K562 (cell line): Measurements from ENCODE around the gene NOP10. TPM values are rescaled to one million over a fixed set of nuclear protein-coding genes. Genes with fewer than 3 reads are reported as not detected.

Experiments used
- BCOR ChIP-seq: fragments of 450-650 bp; IDR thresholded peaks from 2 replicates; pipeline ENCODE4 v1.6.1; 2016
- BRD4 ChIP-seq: fragments of 200-600 bp; sonication (generic); IDR thresholded peaks from 2 replicates; pipeline ENCODE4 v1.6.1; 2017; ENCODE audit warnings: inconsistent platforms
- BRF1 ChIP-seq: IDR thresholded peaks from 3 replicates; pipeline ENCODE4 v1.6.1; 2011; ENCODE audit warnings: borderline replicate concordance, mild to moderate bottlenecking; ENCODE audit not compliant: insufficient read length; ENCODE audit errors: extremely low read depth
- ETV6 ChIP-seq, 3 experiments: fragments of 150-350 bp in 1 of 3; sonication (generic) in 1 of 3; formaldehyde crosslinking in 1 of 3; IDR thresholded peaks; 2 replicates each; pipeline versions ENCODE4 v1.6.1 to v1.8.0; 2014 to 2022; ENCODE audit warnings: borderline replicate concordance in 2 of 3, low read depth in 2 of 3, antibody characterized with exemption in 1 of 3, low read length in 1 of 3, mild to moderate bottlenecking in 1 of 3, missing genetic modification reagents in 1 of 3
- FUS ChIP-seq: fragments of 200-400 bp; formaldehyde crosslinking; optimal IDR thresholded peaks from 2 replicates; pipeline ENCODE3; 2017; ENCODE audit warnings: low read depth, low read length
- JUNB ChIP-seq: fragments of 450-650 bp; formaldehyde crosslinking; conservative IDR thresholded peaks from 2 replicates; pipeline ENCODE4 v1.4.0; 2020; ENCODE audit warnings: mild to moderate bottlenecking
- MTF1 ChIP-seq: fragments of 250-450 bp; sonication (Bioruptor Pico); IDR thresholded peaks from 2 replicates; pipeline ENCODE4 v1.9.0; 2021; ENCODE audit warnings: moderate library complexity, mild to moderate bottlenecking, inconsistent platforms, borderline replicate concordance
- MYBL2 ChIP-seq, 2 experiments: fragments of 450-650 bp in 1 of 2; sonication (generic) in 1 of 2; formaldehyde crosslinking in 1 of 2; IDR thresholded peaks; 2 replicates each; pipeline versions ENCODE4 v1.6.1 to v1.8.1; 2017 to 2022; ENCODE audit warnings: borderline replicate concordance in 1 of 2, inconsistent platforms in 1 of 2, low read depth in 1 of 2, mild to moderate bottlenecking in 1 of 2, missing genetic modification reagents in 1 of 2, moderate library complexity in 1 of 2
- NR4A1 ChIP-seq, 2 experiments: fragments of 250-450 bp in 1 of 2; fragments of 450-650 bp in 1 of 2; sonication (Bioruptor Pico) in 1 of 2; IDR thresholded peaks; 2 replicates each; pipeline versions ENCODE4 v1.4.0 to v1.6.1; 2016 to 2020; ENCODE audit warnings: mild to moderate bottlenecking in 2 of 2, missing compliant biosample characterization in 1 of 2, missing genetic modification characterization in 1 of 2, moderate library complexity in 1 of 2
- PCBP2 ChIP-seq: fragments of 200-400 bp; formaldehyde crosslinking; IDR thresholded peaks from 2 replicates; pipeline ENCODE4 v1.6.1; 2018; ENCODE audit warnings: low read length, low read depth, mild to moderate bottlenecking, moderate library complexity; ENCODE audit not compliant: poor library complexity, severe bottlenecking
- PHTF2 ChIP-seq: fragments of 250-450 bp; sonication (Bioruptor Pico); IDR thresholded peaks from 2 replicates; pipeline ENCODE4 v1.5.0; 2021; ENCODE audit warnings: mild to moderate bottlenecking
- RUNX1 ChIP-seq: sonication (generic); IDR thresholded peaks from 2 replicates; pipeline ENCODE4 v1.6.1; 2016; ENCODE audit warnings: antibody characterized with exemption, low read depth
- SMARCC2 ChIP-seq: fragments of 450-650 bp; IDR thresholded peaks from 2 replicates; pipeline ENCODE4 v1.6.1; 2017; ENCODE audit warnings: antibody characterized with exemption, moderate library complexity, mild to moderate bottlenecking, low read depth
- TAL1 ChIP-seq: fragments of 450-650 bp; IDR thresholded peaks from 2 replicates; pipeline ENCODE4 v1.6.1; 2016; ENCODE audit warnings: mild to moderate bottlenecking
- TOE1 ChIP-seq, 2 experiments: fragments of 450-650 bp in 1 of 2; sonication (generic) in 1 of 2; formaldehyde crosslinking in 1 of 2; IDR thresholded peaks; 2 replicates each; pipeline versions ENCODE4 v1.7.1 to v1.8.0; 2016 to 2022; ENCODE audit warnings: borderline replicate concordance in 2 of 2, mild to moderate bottlenecking in 2 of 2, antibody characterized with exemption in 1 of 2, inconsistent platforms in 1 of 2, low read depth in 1 of 2, missing genetic modification reagents in 1 of 2, moderate library complexity in 1 of 2
- YBX1 ChIP-seq: fragments of 450-650 bp; IDR thresholded peaks from 2 replicates; pipeline ENCODE4 v1.7.1; 2016; ENCODE audit warnings: mild to moderate bottlenecking
- ZNF695 ChIP-seq: fragments of 450-650 bp; formaldehyde crosslinking; IDR thresholded peaks from 2 replicates; pipeline ENCODE4 v1.4.0; 2020; ENCODE audit warnings: mild to moderate bottlenecking, moderate library complexity
- polyA plus RNA-seq, 8 experiments: library from polyadenylated mRNA; depleted of rRNA in 4 of 8; stranded (reverse) in 5 of 8; unstranded in 3 of 8; fragments of >200 nt; fragmentation: Nextera tagmentation in 2 of 8; fragmentation: Illumina TruSeq in 1 of 8; extraction: Ambion mirVana in 2 of 8; extraction: Trizol in 1 of 8; gene quantifications; 2 replicates each; pipeline versions ENCODE4 v1.2.1 to v1.2.3, GENCODE V29; 2011 to 2014; ENCODE audit warnings: inconsistent platforms in 1 of 8, missing spikeins in 1 of 8
- total RNA-seq, 7 experiments: library from RNA; depleted of rRNA in 6 of 7; stranded (reverse); fragments of >200 nt in 6 of 7; fragmentation: Illumina TruSeq in 2 of 7; extraction: Trizol in 2 of 7; gene quantifications; 2 replicates each; pipeline versions ENCODE4 v1.2.1 to v1.2.3, GENCODE V29; 2011 to 2021; ENCODE audit warnings: low replicate concordance in 1 of 7
- TF ChIP-seq, protein P1 (sequence below): fragments of 250-450 bp; sonication (Bioruptor Pico); IDR thresholded peaks from 2 replicates; pipeline ENCODE4 v1.9.0; 2021; ENCODE audit warnings: mild to moderate bottlenecking
- TF ChIP-seq, protein P2 (sequence below): fragments of 450-650 bp; IDR thresholded peaks from 2 replicates; pipeline ENCODE4 v1.6.1; 2016
- TF ChIP-seq, protein P3 (sequence below): sonication (generic); formaldehyde crosslinking; IDR thresholded peaks from 2 replicates; pipeline ENCODE4 v1.8.0; 2022; ENCODE audit warnings: missing genetic modification reagents, mild to moderate bottlenecking, borderline replicate concordance
- TF ChIP-seq, protein P4 (sequence below): sonication (generic); formaldehyde crosslinking; IDR thresholded peaks from 2 replicates; pipeline ENCODE4 v1.8.0; 2022; ENCODE audit warnings: missing genetic modification reagents, mild to moderate bottlenecking, moderate library complexity, borderline replicate concordance

NOP10 gene
- total and polyA plus RNA-seq, 9 of the 15 experiments (the other 6 are each of a cell fraction or from before 2014, with no cell fraction given) = 250 to 1,663 (median 449) TPM

DNA sequence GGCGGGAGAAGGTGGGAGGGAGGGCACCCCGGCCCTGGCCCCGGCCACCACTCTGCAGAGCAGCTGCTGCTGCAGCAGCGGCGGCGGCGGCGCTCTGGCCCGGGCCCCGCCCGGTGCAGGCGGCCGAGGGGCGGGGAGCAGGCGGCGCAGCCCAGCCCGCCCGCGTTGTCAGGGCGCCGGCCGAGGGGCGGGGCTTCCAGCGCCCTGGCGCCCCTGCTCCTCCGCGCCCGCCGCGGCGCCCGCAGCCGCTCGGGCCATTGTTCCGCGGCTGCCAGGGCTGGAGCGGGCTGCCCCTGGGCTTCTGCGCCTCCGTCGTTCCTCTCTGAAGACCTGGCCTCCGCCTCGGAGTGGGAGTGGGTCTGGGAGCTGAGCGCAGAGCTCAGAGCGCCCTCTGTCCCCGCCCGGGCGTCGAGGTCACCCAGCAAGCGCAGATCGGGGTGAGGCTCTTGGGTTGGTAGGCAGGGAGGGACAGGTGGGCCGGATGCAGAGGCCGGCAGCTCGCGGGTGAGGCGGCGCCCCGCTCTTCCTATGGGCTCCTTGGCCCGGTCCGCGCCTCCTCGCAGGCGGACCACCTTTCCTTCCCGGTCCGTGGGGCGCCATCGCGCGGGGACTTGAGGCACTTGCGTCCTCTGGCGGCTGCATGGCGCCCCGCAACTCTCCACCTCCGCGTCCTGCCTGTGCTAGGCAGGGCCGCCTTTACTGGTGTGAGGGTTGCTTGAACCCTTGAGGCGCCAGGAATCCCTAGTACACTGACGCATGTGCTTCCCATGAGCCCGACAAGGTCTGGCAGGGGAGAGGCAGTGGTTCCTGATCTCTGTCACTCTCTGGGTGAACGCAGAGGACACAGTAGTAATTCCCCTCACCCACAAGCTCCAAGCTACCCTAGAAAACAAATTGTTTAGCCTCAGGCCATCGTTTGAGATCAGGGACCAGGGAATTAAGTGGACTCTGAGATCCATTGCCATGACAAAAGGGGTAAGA, 24.5 kb upstream of the NOP10 start, which contains the start of gene LPCAT4 (continued):
- TF ChIP-seq BCOR = peak; percentile 64
- TF ChIP-seq, protein P1, sequence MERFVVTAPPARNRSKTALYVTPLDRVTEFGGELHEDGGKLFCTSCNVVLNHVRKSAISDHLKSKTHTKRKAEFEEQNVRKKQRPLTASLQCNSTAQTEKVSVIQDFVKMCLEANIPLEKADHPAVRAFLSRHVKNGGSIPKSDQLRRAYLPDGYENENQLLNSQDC = no peak
- no peak for TF ChIP-seq YBX1
- TF ChIP-seq MYBL2 (IDR thresholded peaks at IDR 0.05; ENCODE audit: low read depth) = no peak
- no peak for TF ChIP-seq MYBL2 (CRISPR knock-in tag; IDR thresholded peaks at IDR 0.05; ENCODE audit: borderline replicate concordance)
- no peak for TF ChIP-seq TAL1
- no peak for TF ChIP-seq ETV6 (IDR thresholded peaks at IDR 0.05; ENCODE audit: borderline replicate concordance in 1 of 2, low read depth in 2 of 2, low read length in 1 of 2)
- TF ChIP-seq ETV6 (CRISPR knock-in tag; IDR thresholded peaks at IDR 0.05; ENCODE audit: borderline replicate concordance) = no peak
- no peak for TF ChIP-seq NR4A1 (CRISPR knock-in tag; IDR thresholded peaks at IDR 0.05)
- TF ChIP-seq NR4A1 (tag; IDR thresholded peaks at IDR 0.05) = 0 out of 2 replicates have a peak, but pooled peaks have one; percentile 46
- TF ChIP-seq BRD4 = no peak
- no peak for TF ChIP-seq ZNF695 (CRISPR knock-in tag)
- no peak for TF ChIP-seq PHTF2 (CRISPR knock-in tag)
- TF ChIP-seq, protein P2, sequence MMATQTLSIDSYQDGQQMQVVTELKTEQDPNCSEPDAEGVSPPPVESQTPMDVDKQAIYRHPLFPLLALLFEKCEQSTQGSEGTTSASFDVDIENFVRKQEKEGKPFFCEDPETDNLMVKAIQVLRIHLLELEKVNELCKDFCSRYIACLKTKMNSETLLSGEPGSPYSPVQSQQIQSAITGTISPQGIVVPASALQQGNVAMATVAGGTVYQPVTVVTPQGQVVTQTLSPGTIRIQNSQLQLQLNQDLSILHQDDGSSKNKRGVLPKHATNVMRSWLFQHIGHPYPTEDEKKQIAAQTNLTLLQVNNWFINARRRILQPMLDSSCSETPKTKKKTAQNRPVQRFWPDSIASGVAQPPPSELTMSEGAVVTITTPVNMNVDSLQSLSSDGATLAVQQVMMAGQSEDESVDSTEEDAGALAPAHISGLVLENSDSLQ = no peak
- TF ChIP-seq BRF1 = no peak
- TF ChIP-seq JUNB = no peak
- TF ChIP-seq RUNX1 = peak; percentile 12; the same call in 1 of the 2 replicates
- TF ChIP-seq FUS = peak; percentile 74
- TF ChIP-seq, protein P3, sequence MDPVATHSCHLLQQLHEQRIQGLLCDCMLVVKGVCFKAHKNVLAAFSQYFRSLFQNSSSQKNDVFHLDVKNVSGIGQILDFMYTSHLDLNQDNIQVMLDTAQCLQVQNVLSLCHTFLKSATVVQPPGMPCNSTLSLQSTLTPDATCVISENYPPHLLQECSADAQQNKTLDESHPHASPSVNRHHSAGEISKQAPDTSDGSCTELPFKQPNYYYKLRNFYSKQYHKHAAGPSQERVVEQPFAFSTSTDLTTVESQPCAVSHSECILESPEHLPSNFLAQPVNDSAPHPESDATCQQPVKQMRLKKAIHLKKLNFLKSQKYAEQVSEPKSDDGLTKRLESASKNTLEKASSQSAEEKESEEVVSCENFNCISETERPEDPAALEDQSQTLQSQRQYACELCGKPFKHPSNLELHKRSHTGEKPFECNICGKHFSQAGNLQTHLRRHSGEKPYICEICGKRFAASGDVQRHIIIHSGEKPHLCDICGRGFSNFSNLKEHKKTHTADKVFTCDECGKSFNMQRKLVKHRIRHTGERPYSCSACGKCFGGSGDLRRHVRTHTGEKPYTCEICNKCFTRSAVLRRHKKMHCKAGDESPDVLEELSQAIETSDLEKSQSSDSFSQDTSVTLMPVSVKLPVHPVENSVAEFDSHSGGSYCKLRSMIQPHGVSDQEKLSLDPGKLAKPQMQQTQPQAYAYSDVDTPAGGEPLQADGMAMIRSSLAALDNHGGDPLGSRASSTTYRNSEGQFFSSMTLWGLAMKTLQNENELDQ = 0 out of 2 replicates have a peak, but pooled peaks have one; percentile 29
- TF ChIP-seq, protein P4, sequence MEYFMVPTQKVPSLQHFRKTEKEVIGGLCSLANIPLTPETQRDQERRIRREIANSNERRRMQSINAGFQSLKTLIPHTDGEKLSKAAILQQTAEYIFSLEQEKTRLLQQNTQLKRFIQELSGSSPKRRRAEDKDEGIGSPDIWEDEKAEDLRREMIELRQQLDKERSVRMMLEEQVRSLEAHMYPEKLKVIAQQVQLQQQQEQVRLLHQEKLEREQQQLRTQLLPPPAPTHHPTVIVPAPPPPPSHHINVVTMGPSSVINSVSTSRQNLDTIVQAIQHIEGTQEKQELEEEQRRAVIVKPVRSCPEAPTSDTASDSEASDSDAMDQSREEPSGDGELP = peak; percentile 67
- no peak for TF ChIP-seq MTF1 (CRISPR knock-in tag)
- TF ChIP-seq SMARCC2 = no peak
- TF ChIP-seq PCBP2 = no peak
- TF ChIP-seq TOE1 (IDR thresholded peaks at IDR 0.05; ENCODE audit: borderline replicate concordance) = peak; percentile 67; the same call in 1 of the 2 replicates
- TF ChIP-seq TOE1 (CRISPR knock-in tag; IDR thresholded peaks at IDR 0.05; ENCODE audit: borderline replicate concordance, low read depth) = no peak
